Limb (tissue), 2 donors: Measurements from ENCODE around the gene NOVA2.
A peak's percentile ranks its signal among the peaks of the same experiment; 100 is the strongest.

Experiments
- DNase-seq, 2 donors: peaks; one replicate each; pipeline ENCODE4 v3.0.0-alpha.2; 2016; ENCODE audit errors: extremely low spot score in 2 of 2

Gene NOVA2

DNA sequence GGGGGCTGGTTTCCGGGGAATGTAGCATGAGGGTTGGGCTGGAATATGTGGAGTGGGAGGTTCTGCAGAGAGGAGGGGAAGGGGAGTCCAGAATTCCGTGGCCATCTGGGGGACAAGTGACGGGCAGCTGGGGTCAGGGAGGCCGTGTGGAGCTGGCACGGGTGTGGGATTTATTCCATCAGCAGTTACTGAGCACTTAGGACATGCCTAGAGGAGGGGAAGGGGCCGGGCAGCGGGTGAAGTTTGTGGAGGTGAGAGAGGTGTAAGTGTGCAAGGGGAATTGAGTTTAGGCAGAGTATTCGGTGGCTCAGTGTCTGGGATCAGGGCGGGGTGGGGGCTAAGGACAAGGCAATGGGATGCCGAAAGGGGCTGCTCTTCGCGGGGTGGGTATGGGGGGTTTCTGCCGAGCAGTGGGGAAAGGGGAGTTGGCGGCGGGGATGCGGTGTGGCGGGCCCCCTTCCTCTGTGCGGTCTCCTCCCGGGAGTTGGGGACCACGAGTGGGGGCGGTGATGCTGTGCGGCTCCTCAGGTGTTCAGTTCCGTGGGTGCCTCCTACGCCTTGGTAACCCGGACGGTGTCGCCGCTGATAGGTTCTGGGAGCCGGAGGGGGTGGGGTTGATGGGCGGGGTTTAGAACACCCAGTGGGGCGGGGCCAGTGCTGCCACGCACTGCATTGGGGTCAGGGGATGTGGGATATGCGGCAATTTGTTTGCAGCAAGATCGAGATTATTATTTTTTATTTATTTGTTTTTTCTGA, 27.0 kb upstream of the NOVA2 start:
- DNase-seq, result peak in 1 of 2 donors; percentile 70

DNA sequence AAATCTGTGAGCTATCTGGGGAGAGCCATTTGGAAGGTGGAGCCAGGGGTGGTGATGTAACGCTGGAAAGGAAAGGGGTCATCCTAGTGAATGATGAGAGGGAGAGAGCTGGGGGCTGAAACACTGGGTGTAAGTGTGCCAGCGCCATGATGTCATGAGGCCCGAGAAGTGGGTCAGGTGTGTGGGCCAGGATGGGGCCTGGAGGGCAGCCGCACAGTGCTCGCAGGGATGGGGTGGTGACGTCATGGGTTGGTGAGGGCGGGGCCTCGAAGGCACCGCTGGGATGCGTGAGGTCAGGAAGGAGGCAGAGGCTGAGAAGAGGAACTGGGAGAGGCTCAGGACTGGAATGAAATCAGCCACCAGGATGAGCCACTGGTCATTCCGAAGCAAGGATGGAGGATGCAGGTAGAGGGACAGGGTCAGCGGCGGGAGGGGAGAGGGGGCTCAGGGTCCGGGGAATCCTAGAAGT, 26.0 kb upstream of the NOVA2 start:
- peak in 1 of 2 donors; percentile 74 for DNase-seq

DNA sequence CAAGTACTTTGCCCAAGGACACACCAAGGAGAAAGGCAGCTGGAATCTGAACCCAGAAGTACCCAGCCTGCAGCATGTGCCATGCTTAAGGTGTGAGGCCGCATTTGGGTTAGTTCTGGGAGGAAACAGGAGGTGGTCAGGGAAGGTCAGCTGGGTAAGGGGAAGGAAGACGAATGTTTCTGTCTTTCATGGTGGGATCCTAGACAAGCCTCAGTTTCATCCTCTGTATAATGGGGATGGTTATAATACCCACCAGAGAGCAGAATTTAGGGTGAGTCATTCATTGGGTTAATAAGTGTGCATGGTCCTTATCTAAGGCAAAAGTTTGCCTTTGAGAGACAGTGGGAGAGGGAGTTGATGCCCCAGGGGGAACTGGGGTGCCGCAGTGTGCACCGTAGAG, 25.2 kb upstream of the NOVA2 start:
- DNase-seq, result no peak

DNA sequence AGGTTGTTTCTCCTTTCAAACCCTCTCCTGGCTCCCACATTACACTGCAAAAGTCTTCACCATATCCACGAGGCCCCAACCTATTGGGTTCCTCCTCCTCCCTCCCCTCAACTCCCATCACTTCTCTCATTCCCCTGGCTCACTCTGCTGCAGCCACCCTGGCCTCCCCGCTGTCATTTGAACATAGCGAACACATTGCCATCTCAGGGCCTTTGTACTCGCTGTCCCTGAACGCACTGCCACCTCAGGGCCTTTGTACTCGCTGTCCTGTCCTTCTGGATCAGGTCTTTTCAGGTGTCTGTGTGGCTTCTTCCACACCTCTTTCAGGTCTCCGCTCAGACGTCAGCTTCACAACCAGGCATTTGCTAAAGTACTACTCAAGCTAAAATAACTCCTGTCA, 23.3 kb upstream of the NOVA2 start:
- DNase-seq, result no peak

DNA sequence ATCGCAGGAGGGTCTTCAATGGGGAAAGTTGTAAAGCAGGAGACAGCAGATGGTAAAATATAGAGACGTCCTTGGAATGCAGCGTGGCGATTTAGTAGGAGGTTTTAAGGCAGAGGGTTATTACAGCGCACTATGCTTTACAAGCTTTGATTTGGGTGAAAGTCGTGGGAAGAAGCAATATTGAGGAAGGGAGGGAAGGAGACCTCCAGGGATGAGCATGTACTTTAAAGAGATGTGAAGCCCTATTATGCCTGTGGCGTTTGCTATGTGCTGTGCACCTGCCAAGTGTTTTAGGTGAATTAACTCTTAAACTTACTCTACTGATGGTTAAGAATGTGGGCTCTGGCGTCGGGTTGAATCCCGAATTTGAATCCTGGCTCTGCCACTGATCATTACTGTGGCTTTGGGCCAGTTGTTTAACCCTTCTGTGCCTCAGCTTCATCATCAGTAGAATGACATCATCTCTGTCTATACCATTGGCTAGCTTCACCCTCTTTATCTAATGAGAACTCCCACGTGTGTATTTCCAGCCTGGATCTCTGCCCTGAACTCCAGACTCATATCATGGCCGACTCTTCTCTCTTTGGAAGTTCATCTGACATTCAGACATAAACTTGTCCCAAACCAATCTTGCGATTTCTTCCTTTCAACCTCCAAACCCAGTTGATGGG, 22.2 kb upstream of the NOVA2 start:
- DNase-seq, result no peak

DNA sequence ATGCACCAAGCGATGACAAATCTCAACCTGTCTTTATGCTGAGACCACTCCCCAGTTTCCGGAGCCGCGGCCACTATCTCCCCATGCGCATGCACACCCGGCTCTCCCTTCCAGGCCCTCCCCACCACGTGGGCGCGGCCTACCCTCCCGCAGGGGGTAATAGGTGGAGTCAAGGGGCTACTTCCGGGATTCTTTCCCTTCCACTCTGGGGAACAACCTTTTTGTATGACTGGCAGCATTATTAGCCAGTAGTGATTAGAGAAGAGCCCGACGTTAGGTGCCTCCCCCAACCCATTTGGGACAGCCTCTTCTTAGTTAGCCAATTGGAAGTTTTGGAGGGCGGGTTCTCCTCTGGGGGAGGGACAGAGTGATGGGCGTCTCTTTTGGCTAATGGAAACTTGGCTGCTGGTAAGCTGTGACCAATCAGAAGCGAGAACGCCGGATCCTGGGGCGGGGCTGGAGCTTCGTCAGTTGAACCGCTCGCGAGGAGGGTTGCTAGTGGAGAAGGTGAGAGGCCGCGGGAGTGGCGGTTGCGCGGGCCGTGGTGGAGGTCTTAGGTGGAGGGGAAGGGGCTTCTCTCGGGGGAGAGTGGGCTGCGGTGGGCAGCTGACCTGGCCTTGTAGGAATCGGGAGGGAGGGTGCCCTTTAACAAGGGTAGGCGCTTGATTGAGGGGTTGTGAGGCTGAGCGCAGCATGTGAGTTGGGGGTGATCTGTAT, 21.5 kb upstream of the NOVA2 start, which contains the start of gene CCDC61:
Gene CCDC61 (plus strand): TSS at position 470 of the 717 bp plus-strand sequence. CDS start 7,552 bp downstream, outside the sequence.
- DNase-seq, result peak; percentile 97 to 99

DNA sequence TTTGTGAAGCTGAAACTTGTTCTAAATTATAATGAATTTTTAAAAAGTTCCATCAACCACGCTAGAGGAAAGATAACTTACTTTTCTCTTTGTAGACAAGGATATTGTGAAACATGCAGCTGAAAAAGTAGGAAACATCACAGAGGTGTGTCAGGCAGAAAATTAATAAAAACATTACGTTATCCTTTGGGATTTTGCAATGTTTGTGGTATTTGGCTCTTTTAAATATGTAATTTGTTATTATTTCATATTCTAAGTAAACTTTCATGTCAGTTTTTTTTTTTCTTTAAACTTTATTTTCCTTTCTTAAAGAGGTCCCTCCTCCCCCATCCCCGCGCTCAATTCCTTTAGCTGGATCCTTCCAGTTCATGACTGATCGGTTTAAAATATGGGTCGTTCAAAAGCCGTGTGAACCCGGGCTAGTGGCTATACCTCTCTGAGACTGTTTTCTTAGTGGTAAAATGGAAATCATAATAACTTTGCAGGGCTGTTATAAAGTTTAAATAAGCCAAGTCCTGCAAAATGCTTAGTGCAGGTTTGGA, 20.9 kb upstream of the NOVA2 start:
- no peak for DNase-seq

DNA sequence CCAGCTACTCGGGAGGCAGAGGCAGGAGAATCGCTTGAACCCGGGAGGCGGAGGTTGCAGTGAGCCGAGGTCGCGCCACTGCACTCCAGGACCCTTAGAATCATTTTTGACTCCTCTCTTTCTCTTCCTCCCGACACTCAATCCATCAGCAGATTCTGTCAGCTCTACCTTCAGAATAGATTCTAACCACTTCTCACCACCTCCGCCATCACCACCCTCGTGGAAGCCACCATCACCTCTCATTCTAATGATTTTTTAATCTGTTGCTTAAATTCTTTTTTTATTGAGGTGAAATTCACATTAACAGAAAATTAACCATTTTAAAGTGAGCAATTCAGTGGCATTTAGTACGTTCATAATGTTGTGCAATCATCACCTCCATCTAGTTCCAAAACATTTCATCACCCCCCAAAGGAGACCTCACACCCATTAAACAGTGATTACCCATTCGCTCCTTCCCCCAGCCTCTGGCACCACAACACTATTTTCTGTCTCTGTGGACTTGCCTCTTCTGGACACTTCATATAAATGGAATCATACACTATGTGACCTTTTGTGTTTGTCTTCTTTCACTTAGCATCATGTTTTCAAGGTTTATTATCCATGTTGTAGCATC, 16.6 kb upstream of the NOVA2 start:
- DNase-seq, result no peak

DNA sequence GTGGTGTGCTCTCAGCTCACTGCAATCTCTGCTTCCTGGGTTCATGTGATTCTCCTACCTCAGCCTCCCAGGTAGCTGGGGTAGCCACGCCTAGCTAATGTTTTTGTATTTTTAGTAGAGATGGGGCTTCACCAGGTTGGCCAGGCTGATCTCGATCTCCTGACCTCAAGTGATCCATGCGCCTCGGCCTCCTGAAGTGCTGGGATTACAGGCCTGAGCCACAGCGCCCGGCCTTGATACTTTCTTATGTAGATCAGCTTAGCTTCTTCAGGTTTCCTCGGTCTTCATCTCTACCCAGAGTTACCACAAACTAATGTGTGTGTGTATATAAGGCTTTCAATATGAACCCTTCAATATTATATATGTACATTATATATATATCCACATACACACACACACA, 11.7 kb upstream of the NOVA2 start:
- DNase-seq, result no peak

DNA sequence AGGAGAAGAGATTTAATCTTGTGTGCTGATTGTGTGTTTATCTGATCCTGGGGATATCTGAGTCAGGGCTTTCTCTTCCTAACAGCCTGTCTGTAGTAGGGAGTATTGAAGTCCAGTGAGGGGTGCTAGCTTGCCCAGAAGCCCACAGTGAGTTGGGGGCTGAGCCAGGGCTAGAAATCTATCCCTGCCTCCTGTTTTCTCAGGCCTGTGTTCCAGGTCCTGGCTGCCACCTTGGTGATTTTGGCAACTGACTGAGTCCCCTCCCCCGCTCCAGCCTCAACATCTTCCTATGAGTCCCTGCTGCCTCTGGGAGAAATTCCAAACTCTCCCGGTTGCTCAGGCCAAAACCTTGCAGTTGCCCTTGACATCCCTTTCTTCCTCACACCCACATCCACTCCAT, 7.7 kb upstream of the NOVA2 start:
- peak in 1 of 2 donors; percentile 40 for DNase-seq

DNA sequence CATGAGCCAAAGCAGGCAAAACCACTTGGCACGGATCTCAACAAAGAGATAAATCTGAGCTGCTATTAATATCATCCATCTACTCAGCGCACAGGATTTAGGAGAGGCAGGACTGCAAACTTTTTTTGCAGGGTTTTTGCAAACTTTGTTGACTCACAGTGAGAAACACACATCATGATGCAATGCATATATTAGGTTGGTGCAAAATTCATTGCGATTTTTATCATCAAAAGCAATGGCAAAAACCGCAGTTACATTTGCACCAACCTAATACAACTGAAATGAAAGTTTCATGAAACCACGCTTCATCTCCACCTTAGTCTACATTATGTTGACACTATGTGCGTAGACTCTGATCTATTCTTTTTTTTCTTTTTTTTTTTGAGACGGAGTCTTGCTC, 4.5 kb upstream of the NOVA2 start:
- DNase-seq, result no peak

DNA sequence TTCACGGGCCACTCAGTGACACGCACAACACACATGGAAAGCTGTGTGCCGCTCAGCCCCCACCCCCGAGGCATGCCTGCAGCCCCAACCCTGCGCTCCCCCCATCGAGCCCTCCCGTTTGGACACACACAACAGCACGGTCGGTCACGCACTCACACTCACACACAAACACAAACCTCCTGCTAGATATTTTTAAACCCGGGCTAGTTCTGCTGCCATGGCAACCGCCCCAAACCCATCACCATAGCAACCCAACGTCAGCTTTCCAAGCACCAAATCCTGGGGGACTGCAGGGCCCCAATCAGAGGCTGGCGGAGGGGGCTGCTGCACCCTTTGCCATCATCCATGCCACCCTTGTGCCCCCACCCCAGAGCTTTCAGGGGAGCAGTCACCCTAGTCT, 2.5 kb upstream of the NOVA2 start:
- peak in 1 of 2 donors; percentile 77 for DNase-seq

DNA sequence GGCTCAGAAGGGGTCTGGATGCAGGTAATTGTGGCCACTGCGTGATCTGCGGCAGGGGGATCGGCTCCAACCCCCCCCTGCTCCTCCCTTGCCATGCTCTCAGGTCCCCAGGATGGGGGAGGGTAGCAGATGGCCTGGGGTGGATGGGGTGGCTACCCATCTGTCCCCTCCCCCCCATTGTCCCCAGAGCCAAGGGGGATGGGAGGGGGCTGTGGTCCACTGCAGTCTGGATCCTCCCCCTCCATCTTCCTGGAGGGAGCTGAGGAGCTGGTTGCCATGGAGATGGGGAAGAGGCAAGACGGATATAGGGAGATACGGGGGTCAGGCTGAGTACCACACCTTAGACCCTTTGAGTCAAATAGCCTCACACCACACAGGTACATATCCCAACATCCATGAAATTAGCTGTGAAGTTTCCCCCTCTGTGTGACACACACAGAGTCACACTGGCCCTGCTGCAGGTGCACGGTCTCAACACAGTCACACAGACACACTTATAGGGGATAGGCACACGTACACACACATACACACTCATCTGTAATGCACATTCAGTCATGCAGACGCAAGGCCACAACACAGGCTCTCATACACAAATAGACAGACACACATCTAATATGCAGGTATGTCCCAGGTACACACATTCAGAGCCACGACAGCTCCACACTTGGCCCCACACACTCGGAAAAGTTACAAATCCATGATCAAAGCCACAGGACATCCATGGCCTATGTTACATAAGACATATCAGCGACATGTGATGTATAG, 1.8 kb upstream of the NOVA2 start:
- peak in 1 of 2 donors; percentile 43 for DNase-seq

DNA sequence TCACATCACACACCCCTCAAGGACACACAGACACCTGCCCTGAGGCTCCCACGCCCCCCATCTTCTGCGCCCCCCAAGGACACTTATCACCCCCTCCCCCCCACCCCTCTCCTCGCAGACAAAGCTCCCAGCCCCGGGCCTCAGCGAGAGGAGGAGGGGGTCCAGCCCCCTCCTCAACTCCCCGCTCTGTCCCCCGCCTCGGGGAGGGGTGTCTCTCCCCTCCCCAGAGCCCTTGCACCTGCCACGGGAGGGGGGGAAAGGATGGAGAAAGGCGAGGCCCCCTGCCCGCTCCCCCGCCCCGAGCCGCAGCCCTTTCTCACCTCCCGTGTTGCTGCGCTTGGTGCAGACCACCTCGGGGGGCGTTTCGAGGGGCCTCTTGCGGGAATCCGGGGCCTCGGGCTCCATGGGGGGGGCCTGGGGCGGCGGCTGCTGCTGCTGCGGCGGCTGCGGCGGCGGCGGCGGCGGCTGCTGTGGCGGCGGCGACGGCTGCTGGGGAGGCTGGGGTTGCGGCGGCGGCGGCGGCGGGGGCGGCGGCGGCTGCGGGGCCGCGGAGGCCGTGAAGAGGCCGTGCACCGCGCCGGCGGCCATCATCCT, 621 bp downstream of the NOVA2 start:
- DNase-seq, result peak in 1 of 2 donors; percentile 68

DNA sequence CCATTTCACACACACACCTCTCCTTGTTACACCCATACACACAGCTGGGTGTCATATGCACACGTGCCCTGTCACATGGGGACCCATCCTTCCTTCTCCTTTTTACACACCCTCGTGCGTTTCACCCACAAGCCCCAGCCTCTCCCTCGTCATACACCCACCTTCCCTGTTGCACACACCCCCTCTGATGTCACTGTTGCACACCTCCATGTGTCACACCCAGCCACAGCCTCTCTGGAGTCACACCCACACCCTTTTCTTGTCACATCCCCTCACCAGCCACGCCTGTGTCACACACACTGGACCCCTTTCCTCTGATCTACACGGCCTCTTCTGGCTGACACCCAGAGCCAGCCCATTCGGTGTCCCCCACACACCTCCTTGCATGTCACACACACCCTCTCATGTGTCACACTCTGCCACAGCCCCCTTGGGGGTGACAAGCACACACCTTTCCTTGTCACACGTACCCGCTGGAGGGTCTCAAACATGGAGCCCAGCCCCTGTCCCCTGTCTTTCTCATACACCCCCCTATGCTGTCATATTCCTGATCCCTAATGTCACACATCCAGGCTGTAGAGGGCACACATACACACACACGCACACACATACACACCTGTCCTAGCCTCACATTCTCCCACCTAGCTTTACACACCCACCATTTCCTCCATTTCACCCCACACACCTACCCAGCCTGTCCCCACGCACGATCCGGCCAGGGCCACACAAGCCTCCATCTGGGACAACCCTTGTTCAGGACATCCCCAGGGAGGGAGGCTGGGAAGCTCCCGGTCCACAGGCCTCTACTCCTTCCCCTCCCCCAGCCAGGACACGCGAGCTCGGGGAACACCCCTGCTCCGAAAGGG, 1.4 kb downstream of the NOVA2 start:
- peak in 1 of 2 donors; percentile 51 for DNase-seq

DNA sequence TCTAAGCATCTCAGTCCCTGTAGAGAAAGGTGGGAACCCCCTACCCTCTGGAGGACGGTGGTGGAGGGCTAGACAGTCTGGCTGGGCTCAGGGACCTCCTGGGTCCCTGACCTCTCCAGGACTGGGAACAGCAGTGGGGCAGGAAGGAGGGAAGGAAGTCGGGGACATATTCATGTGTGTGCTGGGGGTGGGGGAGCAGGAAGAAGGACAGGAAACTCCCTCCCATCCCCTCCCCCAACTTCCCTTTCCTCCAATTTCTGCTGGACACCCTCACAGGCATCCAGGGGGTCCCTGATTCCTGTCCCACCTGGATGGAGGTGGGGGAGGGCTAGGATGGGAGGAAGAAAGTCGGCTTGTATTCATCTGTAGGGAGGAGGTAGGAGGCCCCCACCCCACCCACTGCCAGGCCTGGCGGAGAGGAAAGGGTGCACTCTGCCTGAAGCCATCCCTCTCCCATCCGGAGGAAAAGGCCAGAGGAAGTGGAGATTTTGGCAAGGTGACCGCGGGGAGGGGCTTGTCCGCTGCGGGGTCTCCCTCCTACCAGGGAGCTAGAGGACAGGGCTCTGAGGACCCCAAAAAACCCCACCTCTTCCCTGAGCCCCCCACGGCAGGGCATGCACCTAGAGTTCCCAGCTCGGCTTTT, 2.3 kb downstream of the NOVA2 start:
- DNase-seq, result no peak

DNA sequence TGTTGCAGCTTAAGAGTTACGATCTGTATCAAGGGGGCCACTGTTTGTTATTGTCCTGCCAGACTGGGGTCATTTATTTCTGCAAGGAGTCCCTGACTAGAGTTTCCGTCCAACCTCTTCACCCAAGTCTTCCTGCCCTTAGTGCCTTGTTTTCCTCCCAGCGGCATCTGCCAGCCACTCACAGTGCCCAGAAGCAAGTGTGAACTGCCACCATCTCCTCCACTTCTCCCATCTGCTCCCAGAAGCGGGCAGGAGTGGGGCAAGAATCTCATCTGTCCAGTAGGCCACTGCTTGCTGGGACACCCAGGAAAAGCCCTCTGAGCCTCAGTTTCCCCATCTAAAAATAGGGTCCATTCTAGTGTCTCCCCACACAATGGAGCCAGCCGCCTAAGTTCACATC, 4.0 kb downstream of the NOVA2 start:
- no peak for DNase-seq

DNA sequence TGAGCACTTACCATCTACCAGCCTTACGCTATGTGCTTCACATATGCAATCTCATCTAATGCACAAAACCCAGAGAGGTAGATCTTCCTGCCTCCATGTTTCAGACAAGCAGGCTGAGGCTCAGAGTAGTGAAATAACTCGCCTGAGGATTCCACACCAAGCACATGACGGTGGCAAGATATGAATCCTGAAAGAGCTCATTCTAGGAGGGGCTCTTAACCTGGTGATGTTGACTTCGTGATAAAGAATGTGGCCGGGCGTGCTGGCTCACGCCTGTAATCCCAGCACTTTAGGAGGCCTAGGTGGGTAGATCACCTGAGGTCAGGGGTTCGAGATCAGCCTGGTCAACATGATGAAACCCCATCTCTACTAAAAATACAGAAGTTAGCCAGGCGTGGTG, 5.0 kb downstream of the NOVA2 start:
- no peak for DNase-seq

DNA sequence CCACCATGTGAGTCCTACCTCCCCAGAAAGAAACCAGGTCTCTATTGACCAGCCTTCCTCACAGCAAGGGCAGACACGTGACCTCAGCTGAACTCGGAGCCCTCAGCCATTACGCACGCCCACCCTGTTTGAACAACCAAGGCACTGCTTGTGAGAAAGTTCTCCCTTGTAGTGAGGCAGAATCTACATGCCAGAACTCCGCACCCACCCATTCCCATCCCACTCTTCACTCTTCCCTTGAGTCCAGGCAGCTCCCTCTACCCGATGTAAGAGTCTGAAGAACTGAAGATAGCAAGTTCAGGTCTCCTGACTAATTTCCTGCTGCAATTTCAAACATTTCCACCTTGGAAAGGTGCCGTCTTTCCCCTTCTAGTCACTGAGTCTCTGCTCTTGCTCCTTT, 6.4 kb downstream of the NOVA2 start:
- no peak for DNase-seq
